M059J (cell line): ENCODE data around the gene ACSM2B. TPM values are rescaled to one million over a fixed set of nuclear protein-coding genes. Genes with fewer than 3 reads are reported as not detected.
A peak's percentile ranks its signal among the peaks of the same experiment; 100 is the strongest.
"Not testable (repeated sequence)": the region's sequence is repeated elsewhere in the genome, so short reads cannot be mapped to it uniquely, and the experiment has no call there.

Source experiments
- DNase-seq: peaks from one replicate; pipeline ENCODE4 v3.0.0-alpha.2; 2012; ENCODE audit warnings: low read depth
- total RNA-seq: library from RNA; depleted of rRNA; stranded (reverse); fragments of >200 nt; shearing (Covaris generic); gene quantifications from 2 replicates; pipeline ENCODE4 v1.2.3, GENCODE V29; 2014; rRNA removed

ACSM2B gene
- total RNA-seq, 1 experiment from 2014 or later: not detected

DNA sequence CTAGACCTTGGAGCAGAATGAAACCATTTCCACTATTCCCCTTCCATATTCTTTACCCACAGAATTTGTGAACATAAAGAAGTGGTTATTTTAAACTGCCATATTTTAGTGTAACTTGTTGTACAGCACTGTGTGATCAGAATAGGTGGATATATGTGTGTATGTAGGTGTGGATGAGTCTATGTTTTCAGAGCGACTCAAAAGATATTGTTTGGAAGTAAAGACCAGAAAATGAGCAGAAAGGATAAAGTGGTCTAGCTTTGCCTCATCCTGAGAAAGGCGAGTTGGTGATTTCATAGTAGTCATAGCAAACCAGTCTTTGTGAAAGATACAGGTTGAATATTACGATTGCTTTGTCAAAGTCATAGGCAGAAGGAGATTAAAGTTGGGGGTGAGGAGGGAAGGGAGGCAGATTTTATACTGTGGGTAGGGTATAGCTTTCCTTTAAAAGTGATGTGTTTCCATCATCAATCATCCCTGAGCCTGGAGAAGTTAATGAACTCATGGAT, 43.8 kb downstream of the ACSM2B start:
- DNase-seq: not testable (repeated sequence)

DNA sequence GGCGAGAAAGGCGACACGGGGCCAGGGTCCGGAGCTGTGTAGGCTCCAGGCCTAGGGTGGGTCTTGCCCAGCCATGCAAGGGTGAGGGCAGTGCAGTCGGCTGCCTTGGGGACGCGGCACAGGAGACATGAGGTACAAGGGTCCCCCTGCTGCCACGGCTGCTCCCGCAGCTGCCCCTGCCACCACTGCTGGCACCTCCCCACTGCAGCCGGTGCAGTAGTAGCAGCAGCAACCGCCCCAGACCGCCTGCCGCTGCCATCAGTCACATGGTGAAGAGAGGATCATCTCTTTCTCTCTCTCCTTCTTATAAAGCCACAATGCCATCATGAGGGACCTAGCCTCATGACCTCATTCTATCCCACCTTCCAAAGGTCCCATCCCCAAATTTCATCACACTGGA, 44.4 kb downstream of the ACSM2B start:
- DNase-seq: not testable (repeated sequence)

DNA sequence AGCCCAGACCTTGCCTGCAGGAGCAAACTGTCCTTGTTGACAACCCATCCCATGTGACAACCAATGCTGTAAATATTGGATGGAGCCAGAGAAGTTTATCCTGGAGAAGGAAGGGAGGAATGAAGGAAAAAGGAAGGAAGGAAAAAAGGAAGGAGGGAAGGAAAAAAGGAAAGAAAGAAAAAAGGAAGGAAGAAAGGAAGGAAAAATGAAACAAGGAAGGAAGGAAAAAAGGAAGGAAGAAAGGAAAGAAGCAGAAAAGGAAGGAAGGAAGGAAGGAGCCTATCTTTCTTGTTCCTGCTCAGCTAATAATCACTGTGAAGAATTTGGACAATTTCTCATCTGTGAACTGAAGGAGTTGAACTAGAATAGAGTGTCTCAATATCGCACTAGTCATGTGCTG, 56.1 kb downstream of the ACSM2B start:
- DNase-seq: no peak

- no peak for DNase-seq
Measured at GRCh38 chr16:20519231-20519630, 56.9 kb downstream of the ACSM2B start.

- DNase-seq: no peak
Measured at GRCh38 chr16:20517149-20517548, 59.0 kb downstream of the ACSM2B start.

DNA sequence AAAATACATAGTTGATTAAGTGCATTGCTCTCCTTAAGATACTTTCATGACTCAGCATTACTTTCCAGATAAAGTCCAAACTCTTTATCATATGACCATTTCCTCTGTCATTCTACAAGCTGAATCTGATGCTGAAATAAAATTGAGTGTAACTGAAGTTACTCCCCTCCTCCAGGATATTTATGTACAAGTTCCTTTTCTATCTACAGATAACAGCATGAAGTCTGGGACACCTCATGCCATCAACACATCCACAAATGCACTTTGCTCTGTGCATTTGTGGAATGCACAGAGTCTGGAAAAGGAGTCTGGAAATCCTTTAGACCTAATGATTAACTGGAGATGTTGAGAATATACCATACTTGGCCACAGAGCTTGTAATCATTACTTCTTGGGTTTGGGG, 60.5 kb downstream of the ACSM2B start:
- no peak for DNase-seq

GRCh38 chr16:20510323-20510722, 65.8 kb downstream of the ACSM2B start:
- DNase-seq: peak; percentile 2

- DNase-seq: no peak
Measured at GRCh38 chr16:20507280-20507679, 68.9 kb downstream of the ACSM2B start.

DNA sequence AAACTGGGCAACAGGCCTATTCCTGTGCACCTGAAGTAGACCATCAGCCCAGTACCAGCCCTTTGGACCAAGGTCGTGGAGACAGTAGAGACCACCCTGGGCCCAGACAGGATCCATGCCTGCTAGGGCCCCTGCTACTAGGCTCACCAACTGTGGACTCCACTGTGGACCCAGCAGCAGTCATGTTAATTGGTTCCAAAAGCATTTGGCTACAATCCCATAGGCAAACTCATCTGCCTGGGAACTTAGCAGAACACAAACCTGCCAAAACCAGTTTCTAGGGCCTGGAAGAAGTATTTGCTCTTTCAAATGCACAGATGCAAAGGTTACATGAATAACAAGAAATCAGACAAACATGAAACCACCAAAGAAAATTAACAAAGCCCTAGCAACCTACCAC, 71.7 kb downstream of the ACSM2B start:
- DNase-seq: no peak

- not testable (repeated sequence) for DNase-seq
Measured at GRCh38 chr16:20491448-20491847, 84.7 kb downstream of the ACSM2B start.

- DNase-seq: not testable (repeated sequence)
Measured at GRCh38 chr16:20490994-20491393, 85.2 kb downstream of the ACSM2B start.

Other genes with a start within 250 kb of the ACSM2B start
- not detected in 2 replicates for gene GP2, start 248.9 kb downstream of the ACSM2B start, total RNA-seq
- not detected in 2 replicates for gene UMOD, start 223.7 kb downstream of the ACSM2B start, total RNA-seq
- not detected in 2 replicates for gene PDILT, start 171.6 kb downstream of the ACSM2B start, total RNA-seq
- gene ACSM5, start 166.8 kb downstream of the ACSM2B start, total RNA-seq: 14.4 and 29.6 TPM in 2 replicates
- not detected in 2 replicates for gene ACSM2A, start 124.8 kb downstream of the ACSM2B start, total RNA-seq
- not detected in 2 replicates for gene ACSM1, start 121.3 kb upstream of the ACSM2B start, total RNA-seq
- 45.2 and 57.3 TPM in 2 replicates for gene THUMPD1, start 165.5 kb upstream of the ACSM2B start, total RNA-seq
- 0.81 and 2.5 TPM in 2 replicates for gene ACSM3, start 187.6 kb upstream of the ACSM2B start, total RNA-seq
- 14.0 and 22.3 TPM in 2 replicates for gene ERI2, start 230.1 kb upstream of the ACSM2B start, total RNA-seq
- gene REXO5, start 230.2 kb upstream of the ACSM2B start, total RNA-seq: 9.5 and 12.8 TPM in 2 replicates